ENCODE measurements around the gene DYSF.

The DYSF gene

DNA sequence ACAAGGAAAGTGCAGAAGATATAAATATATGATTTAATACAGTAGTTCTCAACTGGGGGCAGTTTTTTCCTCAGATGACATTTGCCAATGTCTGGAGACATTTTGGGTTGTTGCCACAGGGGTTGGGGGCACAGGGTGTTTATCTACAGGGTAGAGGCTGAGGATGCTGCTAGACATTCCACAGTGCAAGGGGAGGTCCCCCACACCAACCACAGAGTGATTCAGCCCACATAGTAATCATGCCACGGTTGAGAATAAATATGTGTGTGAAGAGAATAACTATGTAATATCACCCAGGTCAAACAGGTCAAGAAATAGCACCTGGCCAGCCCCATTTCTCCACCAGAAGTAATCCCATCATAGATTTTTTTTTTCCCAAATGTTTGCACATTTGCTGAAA, 17.9 kb downstream of the DYSF start:
- Histone ChIP-seq H3K9ac (no peak overlapping the region), H3K27me3 (peaks cover 25 to 32% (median 29%) of the 10 kb centered on the region in 11 experiments), H3K4me3 (no peak overlapping the region), H3K4me2 (no peak overlapping the region), H4K20me1 (peaks cover 0 to 61% (median 31%) of the 10 kb centered on the region in 11 experiments; a peak in 18 of 22 replicates), H3K4me1 (peaks cover 8 to 53% (median 24%) of the 10 kb centered on the region in 10 experiments; a peak in 19 of 20 replicates), H3K9me3 (replicated peaks in 1 of 11) (no peaks in the 10 kb centered on the region), H3K36me3 (peaks cover 0 to 36% (median 0%) of the 10 kb centered on the region in 11 experiments; a peak in 7 of 22 replicates), H3K27ac (no peak overlapping the region)
- TF ChIP-seq Cebpa-rat (IDR thresholded peaks at IDR 0.05) = no peak

DNA sequence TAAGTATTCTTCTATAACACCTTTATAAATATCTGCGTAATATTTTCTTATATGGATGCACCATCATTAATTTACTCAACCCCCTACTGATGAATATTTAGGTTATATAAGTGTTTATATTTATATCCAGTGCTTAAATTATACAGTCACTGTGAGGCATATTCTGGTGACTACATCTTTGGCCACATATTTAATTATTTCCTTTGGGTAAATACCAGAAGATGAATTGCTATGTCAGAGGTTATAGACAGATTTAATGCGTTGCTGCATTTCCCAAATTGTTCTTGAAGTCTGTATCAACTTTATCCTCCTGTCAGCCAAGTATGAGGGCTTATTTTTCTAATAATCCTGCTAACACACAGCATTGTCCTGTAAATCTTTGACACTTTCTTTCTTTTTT, 18.7 kb downstream of the DYSF start:
- no peak for TF ChIP-seq Cebpa-rat (IDR thresholded peaks at IDR 0.05)
- H3K4me2 ChIP-seq = no peak overlapping the region
- no peak overlapping the region for H3K4me3 ChIP-seq
- H4K20me1 ChIP-seq = peaks cover 0 to 59% (median 24%) of the 10 kb centered on the region in 11 experiments; a peak in 16 of 22 replicates
- peaks cover 7 to 59% (median 25%) of the 10 kb centered on the region in 10 experiments for H3K4me1 ChIP-seq
- H3K9me3 ChIP-seq (replicated peaks in 1 of 11) = no peaks in the 10 kb centered on the region
- peaks cover 0 to 36% (median 0%) of the 10 kb centered on the region in 11 experiments; a peak in 7 of 22 replicates for H3K36me3 ChIP-seq
- no peak overlapping the region for H3K9ac ChIP-seq
- peaks cover 18 to 25% (median 22%) of the 10 kb centered on the region in 11 experiments for H3K27me3 ChIP-seq
- H3K27ac ChIP-seq = no peak overlapping the region

DNA sequence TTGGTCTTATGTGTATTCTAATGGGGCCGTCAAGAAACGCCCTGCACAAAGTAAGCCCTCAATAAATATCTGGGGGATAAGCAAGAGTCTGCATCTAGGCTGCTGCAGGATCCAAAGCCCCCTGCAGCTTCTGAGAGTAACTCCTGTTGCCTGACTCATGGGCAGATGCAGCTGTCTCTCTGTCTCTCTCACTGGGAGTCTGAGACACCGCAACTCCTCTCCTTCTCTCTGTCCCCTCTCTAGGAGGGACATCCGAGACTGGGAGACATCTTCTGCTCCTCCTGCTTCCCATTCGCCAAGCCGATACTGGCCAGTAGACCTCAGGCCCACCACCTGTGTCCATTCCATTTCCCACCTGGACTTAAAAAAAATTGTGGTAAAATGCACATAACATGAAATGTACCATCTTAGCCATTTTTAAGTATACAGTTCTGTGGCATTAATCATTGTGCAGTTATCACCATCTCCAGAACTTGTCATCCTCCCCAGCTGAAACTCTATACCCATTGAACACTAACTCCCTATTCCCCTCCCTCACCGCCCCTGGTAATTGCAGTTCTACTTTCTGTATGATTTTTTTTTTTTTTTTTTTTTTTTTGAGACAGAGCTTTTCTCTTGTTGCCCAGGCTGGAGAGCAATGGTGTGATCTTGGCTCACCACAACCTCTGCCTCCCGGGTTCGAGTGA, 20.1 kb downstream of the DYSF start:
- Histone ChIP-seq H3K4me1 (peaks cover 21 to 60% (median 34%) of the 10 kb centered on the region in 10 experiments), H3K9me3 (replicated peaks in 1 of 11) (peaks cover 0 to under 1% (median 0%) of the 10 kb centered on the region in 11 experiments; a peak in 1 of 22 replicates), H3K9ac (no peak overlapping the region), H3K27ac (no peak overlapping the region; a peak in 1 of 22 replicates), H3K4me3 (no peak overlapping the region), H3K27me3 (peaks cover 3 to 10% (median 7%) of the 10 kb centered on the region in 11 experiments; a peak in 20 of 22 replicates), H3K4me2 (peak overlapping the region in 2 of 11 experiments; percentile 38 to 59; a peak in 3 of 22 replicates), H4K20me1 (peaks cover 0 to 48% (median 9%) of the 10 kb centered on the region in 11 experiments; a peak in 12 of 22 replicates), H3K36me3 (peaks cover 0 to 31% (median 0%) of the 10 kb centered on the region in 11 experiments; a peak in 7 of 22 replicates)
- TF ChIP-seq Cebpa-rat (IDR thresholded peaks at IDR 0.05) = no peak

DNA sequence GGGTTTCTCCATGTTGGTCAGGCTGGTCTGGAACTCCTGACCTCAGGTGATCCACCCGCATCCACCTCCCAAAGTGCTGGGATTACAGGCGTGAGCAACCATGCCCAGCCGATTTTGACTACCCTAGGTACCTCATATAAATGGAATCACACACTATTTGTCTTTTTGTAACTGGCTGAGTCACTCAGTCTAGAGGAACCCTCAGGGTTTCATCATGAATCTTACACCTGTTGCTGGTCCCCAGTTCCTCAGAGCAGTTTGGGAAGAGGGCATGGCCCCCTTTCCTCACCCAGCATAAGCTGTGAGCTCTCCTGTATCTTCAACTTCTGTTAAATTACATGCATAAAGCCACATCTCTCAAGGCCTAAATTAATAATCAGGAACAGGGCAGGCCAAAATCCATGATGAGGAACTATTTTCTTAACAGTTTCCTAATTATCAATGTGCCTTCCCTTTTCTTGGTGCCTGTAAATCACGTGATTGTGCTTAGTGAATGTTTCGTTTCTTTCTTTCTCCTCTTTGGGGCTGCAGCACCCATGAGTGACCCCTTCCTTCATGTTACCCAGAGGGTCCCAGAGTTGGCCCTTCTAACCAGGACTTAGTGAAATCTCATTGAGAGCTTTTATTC, 20.9 kb downstream of the DYSF start:
- Histone ChIP-seq H3K4me1 (peaks cover 28 to 54% (median 40%) of the 10 kb centered on the region in 10 experiments), H3K36me3 (peaks cover 0 to 26% (median 0%) of the 10 kb centered on the region in 11 experiments; a peak in 7 of 22 replicates), H3K27ac (no peak overlapping the region; a peak in 1 of 22 replicates), H3K9me3 (replicated peaks in 1 of 11) (peaks cover 0 to 8% (median 0%) of the 10 kb centered on the region in 11 experiments; a peak in 2 of 22 replicates), H4K20me1 (peaks cover 0 to 41% (median 2%) of the 10 kb centered on the region in 11 experiments; a peak in 10 of 22 replicates), H3K27me3 (peaks cover 0 to 3% (median 0%) of the 10 kb centered on the region in 11 experiments; a peak in 2 of 22 replicates), H3K9ac (no peak overlapping the region), H3K4me3 (no peak overlapping the region), H3K4me2 (peak overlapping the region in 3 of 11 experiments; percentile 23 to 59 (median 38); a peak in 7 of 22 replicates)
- no peak for TF ChIP-seq Cebpa-rat (IDR thresholded peaks at IDR 0.05)

DNA sequence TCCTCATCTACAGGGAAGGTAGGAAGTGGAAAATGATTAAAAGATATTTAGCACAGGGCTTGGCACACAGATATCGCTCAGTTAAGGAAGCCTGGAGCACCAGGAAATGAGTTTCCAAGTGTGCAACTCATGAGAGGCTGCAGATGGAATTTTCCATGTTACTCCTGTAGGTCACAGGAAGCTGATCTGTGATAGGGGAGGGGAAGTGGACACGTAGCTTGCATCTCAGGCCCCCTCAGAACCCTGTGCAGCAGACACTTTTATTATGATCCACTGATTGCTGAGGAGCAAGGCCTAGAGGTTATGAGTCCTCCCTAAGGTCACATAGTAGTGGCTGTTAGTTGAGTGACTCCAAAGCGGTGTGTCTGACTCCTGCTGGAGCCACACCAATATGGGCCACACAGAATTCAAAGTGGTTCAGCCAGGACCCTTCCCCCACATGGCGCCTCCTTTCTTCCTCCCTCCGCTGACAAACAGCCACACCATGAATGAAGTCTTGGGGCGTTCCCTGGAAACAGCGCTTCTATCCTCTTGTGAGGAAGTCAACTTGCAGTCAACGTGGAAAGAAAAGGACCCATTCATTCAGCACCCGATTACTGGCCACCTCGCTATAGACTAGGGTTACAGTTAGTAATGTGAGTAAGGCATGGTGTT, 21.5 kb downstream of the DYSF start:
- no peak overlapping the region for H3K4me3 ChIP-seq
- H3K27me3 ChIP-seq = no peaks in the 10 kb centered on the region
- H3K9me3 ChIP-seq (replicated peaks in 1 of 11) = peaks cover 0 to 8% (median 0%) of the 10 kb centered on the region in 11 experiments; a peak in 3 of 22 replicates
- peak overlapping the region in 3 of 11 experiments; percentile 23 to 59 (median 38); a peak in 6 of 22 replicates for H3K4me2 ChIP-seq
- H3K4me1 ChIP-seq = peaks cover 32 to 48% (median 42%) of the 10 kb centered on the region in 10 experiments
- peaks cover 0 to 42% (median 0%) of the 10 kb centered on the region in 11 experiments; a peak in 8 of 22 replicates for H4K20me1 ChIP-seq
- TF ChIP-seq Cebpa-rat (IDR thresholded peaks at IDR 0.05) = no peak
- no peak overlapping the region for H3K9ac ChIP-seq
- H3K36me3 ChIP-seq = peaks cover 0 to 33% (median 0%) of the 10 kb centered on the region in 11 experiments; a peak in 7 of 22 replicates
- H3K27ac ChIP-seq = no peak overlapping the region; a peak in 1 of 22 replicates

DNA sequence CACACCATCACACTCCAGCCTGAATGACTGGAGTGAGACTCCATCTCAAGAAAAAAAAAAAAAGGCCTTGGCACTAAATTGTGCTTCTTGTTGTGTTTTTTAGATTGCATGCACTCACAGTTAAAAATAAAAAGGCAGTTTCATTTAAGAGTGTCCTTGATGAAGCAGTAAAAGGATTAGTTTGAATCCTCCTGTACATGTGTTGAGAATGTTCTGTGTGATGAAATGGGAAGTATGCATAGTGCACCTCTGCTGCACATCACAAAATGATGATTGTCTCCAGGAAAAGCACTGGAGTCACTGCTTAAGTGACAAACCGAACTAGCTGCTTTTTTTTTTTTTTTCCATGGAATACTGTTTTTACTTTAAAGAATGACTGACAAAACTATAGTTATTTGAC, 23.1 kb downstream of the DYSF start:
- peak overlapping the region in 8 of 11 experiments; percentile 21 to 66 (median 55); a peak in 11 of 22 replicates for H3K4me2 ChIP-seq
- H3K36me3 ChIP-seq = peaks cover 0 to 47% (median 0%) of the 10 kb centered on the region in 11 experiments; a peak in 8 of 22 replicates
- H3K4me1 ChIP-seq = peaks cover 29 to 45% (median 41%) of the 10 kb centered on the region in 10 experiments
- no peak overlapping the region for H3K9ac ChIP-seq
- H3K9me3 ChIP-seq (replicated peaks in 1 of 11) = peaks cover 0 to 8% (median 0%) of the 10 kb centered on the region in 11 experiments; a peak in 3 of 22 replicates
- peaks cover 0 to 45% (median 0%) of the 10 kb centered on the region in 11 experiments; a peak in 8 of 22 replicates for H4K20me1 ChIP-seq
- no peak overlapping the region for H3K4me3 ChIP-seq
- no peaks in the 10 kb centered on the region for H3K27me3 ChIP-seq
- TF ChIP-seq Cebpa-rat (IDR thresholded peaks at IDR 0.05) = no peak
- H3K27ac ChIP-seq = peak overlapping the region in 2 of 11 experiments; percentile 23 to 35; a peak in 3 of 22 replicates

GRCh38 chr2:71477231-71477691, 23.9 kb downstream of the DYSF start:
- H3K9ac ChIP-seq = no peak overlapping the region
- H3K9me3 ChIP-seq (replicated peaks in 1 of 11) = peaks cover 0 to 8% (median 0%) of the 10 kb centered on the region in 11 experiments; a peak in 3 of 22 replicates
- peaks cover 0 to 52% (median 0%) of the 10 kb centered on the region in 11 experiments; a peak in 11 of 22 replicates for H3K36me3 ChIP-seq
- peaks cover 0 to 50% (median 0%) of the 10 kb centered on the region in 11 experiments; a peak in 8 of 22 replicates for H4K20me1 ChIP-seq
- H3K4me3 ChIP-seq = no peak overlapping the region
- peaks cover 29 to 49% (median 42%) of the 10 kb centered on the region in 10 experiments for H3K4me1 ChIP-seq
- peak overlapping the region in 10 of 11 experiments; percentile 4 to 66 (median 52); a peak in 19 of 22 replicates for H3K4me2 ChIP-seq
- peak in 4 of 11 experiments; percentile 14 to 75 (median 42); a peak in 3 of 22 replicates for TF ChIP-seq Cebpa-rat (IDR thresholded peaks at IDR 0.05)
- peak overlapping the region in 2 of 11 experiments; percentile 23 to 35; a peak in 3 of 22 replicates for H3K27ac ChIP-seq
- H3K27me3 ChIP-seq = no peaks in the 10 kb centered on the region

DNA sequence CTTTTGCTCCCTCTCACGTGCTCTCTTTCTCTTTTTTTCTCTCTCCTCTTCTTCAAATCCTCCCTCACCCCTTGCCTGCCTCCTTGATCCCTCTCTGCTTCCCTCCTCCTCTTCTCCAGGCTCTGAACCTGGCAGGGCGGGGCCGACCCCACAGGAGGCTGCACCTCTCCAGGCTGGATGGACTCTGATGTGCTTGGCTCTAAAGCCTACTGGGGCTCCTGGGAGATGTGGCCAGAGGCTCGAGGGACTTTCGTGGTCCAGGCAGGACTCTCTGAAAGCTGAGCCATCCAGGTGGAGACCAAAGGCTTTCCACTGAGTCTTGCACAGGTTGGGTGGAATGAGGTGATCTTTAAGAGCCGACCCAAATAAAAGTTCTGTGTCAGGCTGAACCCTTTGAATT, 25.4 kb downstream of the DYSF start:
- peaks cover 0 to 8% (median 0%) of the 10 kb centered on the region in 11 experiments; a peak in 3 of 22 replicates for H3K9me3 ChIP-seq (replicated peaks in 1 of 11)
- TF ChIP-seq Cebpa-rat (IDR thresholded peaks at IDR 0.05) = no peak
- peaks cover 0 to 55% (median 3%) of the 10 kb centered on the region in 11 experiments; a peak in 11 of 22 replicates for H3K36me3 ChIP-seq
- H4K20me1 ChIP-seq = peaks cover 0 to 54% (median 0%) of the 10 kb centered on the region in 11 experiments; a peak in 4 of 22 replicates
- peak overlapping the region in 9 of 11 experiments; percentile 7 to 66 (median 49); a peak in 13 of 22 replicates for H3K4me2 ChIP-seq
- no peaks in the 10 kb centered on the region for H3K27me3 ChIP-seq
- H3K4me3 ChIP-seq = no peak overlapping the region
- peaks cover 32 to 53% (median 42%) of the 10 kb centered on the region in 10 experiments for H3K4me1 ChIP-seq
- H3K9ac ChIP-seq = peak overlapping the region in 1 of 11 experiments; percentile 35; a peak in 1 of 22 replicates
- H3K27ac ChIP-seq = peak overlapping the region in 4 of 11 experiments; percentile 13 to 43 (median 38); a peak in 5 of 22 replicates

Measured in BLaER1 treated with 17β-estradiol and CSF1 and Interleukin-3, amounts not matched to agents 10 nM and 100 nM (cell line).